HG03354 (cell line): ENCODE measurements around the gene ACTR8.

Source experiments
- ATAC-seq: cut with Tn5 transposase; IDR thresholded peaks from one replicate; pipeline ENCODE4 v1.9.1; 2021; ENCODE audit warnings: mild to moderate bottlenecking; ENCODE audit not compliant: unreplicated experiment, poor library complexity, severe bottlenecking

ACTR8 gene

DNA sequence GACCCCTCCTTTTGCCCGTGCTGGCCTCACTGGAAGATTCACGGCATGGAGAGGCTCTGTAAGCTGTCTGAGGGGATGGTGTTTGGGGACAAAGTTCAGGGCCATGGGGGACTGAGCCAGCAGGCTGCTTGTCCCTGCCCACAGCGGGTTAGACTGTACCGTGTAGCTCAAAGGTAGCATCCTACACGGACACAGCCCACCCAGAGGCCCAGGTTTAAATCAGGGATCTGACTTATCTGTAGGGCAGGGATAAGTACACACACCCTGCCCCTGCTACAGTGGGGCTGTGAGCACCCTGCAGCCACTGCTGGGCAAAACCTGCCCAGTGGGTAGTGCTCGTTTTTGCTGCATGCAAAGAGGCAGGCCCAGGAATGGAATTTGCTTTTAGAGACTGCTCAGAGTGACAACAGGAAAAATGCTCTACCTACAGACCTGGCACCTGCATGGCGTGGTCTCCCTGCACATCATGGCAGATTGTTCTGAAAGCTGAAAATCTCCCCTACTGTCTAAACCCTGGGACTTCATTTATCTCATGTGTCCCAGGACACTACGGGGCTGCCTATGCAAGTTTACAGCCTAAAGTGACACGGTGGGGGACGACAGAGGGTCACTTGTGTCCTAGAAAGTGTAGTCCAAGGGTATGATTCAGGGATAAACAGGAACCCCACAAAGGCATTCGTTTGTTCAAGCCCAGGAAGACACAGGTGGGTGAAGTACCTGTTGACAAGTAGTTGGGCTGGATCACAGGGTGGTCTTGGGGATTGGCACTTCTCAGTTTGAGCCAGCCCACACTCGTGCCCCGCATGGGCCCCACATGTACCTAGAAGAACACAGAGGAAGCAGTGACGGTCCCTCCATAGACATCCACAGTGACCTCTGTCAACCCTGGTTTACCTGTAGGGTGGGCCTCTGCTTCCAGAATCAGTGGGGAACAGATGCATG is 63.5 kb downstream of the ACTR8 start:
- ATAC-seq = no peak

DNA sequence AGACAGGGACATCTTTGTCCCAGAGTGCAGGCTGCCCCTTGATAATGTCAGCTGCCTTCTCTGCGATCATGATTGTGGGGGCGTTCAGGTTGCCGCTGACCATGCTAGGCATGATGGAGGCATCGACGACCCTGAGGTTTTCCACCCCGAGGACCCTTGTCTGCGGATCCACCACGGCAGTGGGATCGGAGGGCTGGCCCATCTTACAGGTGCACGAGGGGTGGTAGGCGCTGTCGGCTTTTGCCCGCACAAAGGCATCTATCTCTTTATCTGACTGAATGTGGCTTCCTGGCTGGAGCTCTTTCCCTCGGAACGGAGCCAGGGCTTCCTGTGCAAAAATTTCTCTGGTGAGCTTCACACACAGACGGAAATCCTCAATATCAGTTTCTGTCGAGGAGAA is 64.1 kb downstream of the ACTR8 start:
- ATAC-seq = no peak

DNA sequence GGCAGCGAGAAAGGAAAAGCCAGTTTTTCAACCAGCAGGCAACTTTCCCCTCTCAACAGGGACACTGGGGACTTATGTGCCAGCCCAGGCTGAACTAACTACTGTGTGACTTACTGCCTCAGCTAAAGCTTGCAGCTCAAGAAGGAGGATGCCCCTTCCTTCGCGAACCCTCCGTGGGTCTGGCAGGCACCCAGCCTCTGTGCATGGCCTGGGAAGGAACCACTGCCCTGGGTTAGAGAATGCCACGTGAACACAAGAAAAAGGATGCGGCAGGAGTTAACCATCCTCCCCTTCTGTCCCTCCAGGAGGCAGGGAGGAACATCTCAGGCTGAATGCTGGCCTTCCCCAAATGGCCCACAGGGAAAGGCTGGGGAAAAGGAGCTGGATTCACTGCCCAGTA is 64.7 kb downstream of the ACTR8 start:
- ATAC-seq = no peak
